ENCODE measurements around the gene RUBCN.
"Not testable (repeated sequence)": the region's sequence is repeated elsewhere in the genome, so short reads cannot be mapped to it uniquely, and the experiment has no call there.

RUBCN gene

DNA sequence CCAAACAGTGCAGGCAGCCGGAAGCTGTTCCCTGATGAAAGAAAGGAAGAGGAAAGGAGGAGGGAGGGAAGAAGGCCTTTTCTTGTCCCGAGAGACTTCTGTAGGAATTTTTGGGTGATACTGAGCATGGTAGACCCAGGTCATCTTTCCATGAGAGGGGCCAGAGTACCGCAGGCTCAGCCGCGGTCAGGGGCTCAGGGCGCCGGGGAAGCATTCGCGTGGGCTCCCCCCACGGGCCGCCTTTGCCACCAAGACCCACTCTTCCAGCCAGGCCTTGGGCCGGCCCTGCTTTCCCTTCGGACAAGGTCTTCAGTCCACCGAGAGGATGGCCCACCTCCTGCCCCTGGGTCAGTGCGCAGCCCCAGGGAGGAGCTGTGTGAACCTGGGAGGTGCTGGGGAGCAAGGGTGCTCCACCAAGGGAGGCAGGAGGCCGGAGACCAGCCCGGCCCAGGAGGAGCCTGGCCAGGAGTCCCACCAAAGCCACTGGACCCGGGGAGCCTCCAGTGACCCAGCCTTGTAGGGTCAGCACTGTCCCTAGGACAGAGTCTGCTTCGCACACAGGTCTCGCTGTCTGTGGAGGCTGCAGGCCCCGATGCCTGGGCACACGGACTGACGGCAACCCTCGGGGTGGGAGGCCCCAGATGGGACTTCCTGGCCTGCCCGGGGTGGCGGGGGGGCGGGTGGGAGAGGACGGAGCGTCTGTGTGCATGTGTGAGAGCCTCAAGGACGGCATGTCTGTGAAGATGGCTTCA lies 79.0 kb downstream of the RUBCN start:
- not testable (repeated sequence) for DNase-seq (ENCODE audit: low read depth)

GRCh38 chr3:197656960-197657359 lies 79.7 kb downstream of the RUBCN start:
- not testable (repeated sequence) for DNase-seq (ENCODE audit: low read depth)

- not testable (repeated sequence) for DNase-seq (ENCODE audit: low read depth)
These were observed 80.6 kb downstream of the RUBCN start for GRCh38 chr3:197656129-197656528.

- not testable (repeated sequence) for DNase-seq (ENCODE audit: low read depth)
These were observed 81.7 kb downstream of the RUBCN start for GRCh38 chr3:197654998-197655330.

DNA sequence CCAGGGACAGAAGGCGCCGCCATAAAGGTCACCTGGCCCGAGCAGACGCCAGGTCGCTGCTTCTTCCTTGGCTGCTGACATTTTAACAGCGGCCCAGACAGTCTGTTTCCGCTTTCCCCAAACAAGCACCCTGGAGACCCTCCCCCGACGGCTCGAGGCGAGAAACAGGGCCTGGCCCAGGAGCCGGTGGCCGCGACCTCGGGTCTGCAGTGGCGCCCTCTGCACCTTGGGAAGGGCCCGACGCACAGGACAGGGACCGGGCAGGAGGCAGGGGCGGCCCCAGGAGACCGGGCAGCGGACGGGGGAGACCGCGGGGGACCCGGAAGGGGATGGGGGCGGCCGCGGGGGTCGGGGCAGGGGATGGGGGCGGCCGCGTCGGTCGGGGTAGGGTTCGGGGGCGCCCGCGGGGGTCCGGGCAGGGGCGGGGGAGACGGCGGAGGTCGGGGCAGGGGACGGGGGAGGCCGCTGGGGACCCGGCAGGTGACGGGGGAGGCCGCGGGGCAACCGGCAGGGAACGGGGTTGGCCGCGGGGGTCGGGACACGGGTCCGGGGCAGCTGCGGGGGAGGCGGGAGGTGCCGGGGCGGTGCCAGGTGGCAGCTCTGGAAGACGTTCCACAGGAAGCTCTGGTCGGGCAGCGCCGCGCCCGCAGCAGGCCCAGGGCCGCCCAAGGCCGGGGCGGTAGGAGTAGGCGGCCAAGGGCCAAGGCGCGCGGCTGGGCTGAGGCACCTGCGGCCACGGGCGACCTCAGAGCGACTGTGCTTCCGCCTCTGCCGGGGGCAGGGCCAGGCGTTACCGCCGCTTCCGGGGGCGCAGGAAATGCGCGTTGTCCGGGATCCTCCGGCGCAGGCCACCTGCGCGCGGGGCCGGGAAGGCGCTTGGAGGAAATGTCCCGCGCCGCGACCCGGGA lies 82.4 kb downstream of the RUBCN start:
- not testable (repeated sequence) for DNase-seq (ENCODE audit: low read depth)

GRCh38 chr3:197652860-197653259 lies 83.8 kb downstream of the RUBCN start:
- DNase-seq (ENCODE audit: low read depth), result not testable (repeated sequence)

GRCh38 chr3:197647649-197648048 lies 89.1 kb downstream of the RUBCN start:
- not testable (repeated sequence) for DNase-seq (ENCODE audit: low read depth)

DNA sequence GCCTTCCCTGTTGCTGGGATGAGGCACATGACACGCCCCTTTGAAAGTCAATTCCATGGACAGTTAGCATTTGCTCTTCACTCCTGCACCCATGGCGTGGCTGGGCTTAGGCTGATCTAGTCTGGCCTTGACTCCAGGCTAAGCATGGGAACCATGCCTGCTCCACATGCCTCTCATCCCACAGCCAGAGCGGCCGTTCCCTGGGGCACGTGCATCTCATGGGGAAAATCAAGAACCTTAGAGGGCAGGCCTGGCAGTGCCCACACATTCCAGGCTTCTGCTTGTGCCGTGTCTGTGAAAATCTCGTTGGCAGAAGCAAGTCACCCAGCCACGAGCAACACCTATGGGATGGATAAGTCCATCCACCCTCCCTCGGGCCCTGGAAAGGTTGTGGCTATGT lies 89.5 kb downstream of the RUBCN start:
- not testable (repeated sequence) for DNase-seq (ENCODE audit: low read depth)

GRCh38 chr3:197646294-197646693 lies 90.4 kb downstream of the RUBCN start:
- not testable (repeated sequence) for DNase-seq (ENCODE audit: low read depth)

GRCh38 chr3:197637556-197637955 lies 99.1 kb downstream of the RUBCN start:
- DNase-seq (ENCODE audit: low read depth), result not testable (repeated sequence)

GRCh38 chr3:197631989-197632388 lies 104.7 kb downstream of the RUBCN start:
- DNase-seq (ENCODE audit: low read depth), result not testable (repeated sequence)

GRCh38 chr3:197630766-197631165 lies 105.9 kb downstream of the RUBCN start:
- not testable (repeated sequence) for DNase-seq (ENCODE audit: low read depth)

GRCh38 chr3:197629286-197629685 lies 107.4 kb downstream of the RUBCN start:
- DNase-seq (ENCODE audit: low read depth), result not testable (repeated sequence)

- peak; percentile 26 for DNase-seq (ENCODE audit: low read depth)
These were observed 108.8 kb downstream of the RUBCN start for GRCh38 chr3:197627772-197628523.

DNA sequence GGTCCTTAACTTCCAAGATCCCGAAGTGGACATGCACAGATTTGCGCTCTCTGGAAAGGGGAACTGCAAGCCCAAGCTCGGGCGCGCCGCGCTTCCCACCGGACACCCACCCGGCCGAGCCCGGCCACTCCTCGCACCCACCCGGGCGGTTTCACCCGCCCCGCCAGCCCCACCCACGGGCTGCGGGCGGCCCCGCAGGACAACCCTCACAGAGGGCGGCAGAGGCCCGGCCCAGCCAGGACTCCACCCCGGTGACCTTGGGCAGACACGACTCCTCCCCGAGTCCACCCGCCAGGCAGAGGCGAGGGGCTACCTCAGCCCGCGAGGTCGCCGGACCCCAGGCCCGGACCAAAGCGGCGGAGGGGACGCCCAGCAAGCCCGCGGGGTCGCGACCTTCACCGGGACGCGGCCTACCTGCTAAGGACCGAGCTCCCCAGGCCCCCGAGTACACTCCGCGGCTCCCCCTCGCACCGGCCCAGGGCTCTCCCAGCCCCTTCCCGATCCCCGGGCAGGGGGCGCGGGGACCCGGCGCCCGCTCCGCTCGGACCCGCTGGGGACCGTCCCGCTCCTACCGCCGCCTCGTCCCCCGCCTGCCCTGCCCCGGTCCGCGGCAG lies 109.4 kb downstream of the RUBCN start:
- DNase-seq (ENCODE audit: low read depth), result not testable (repeated sequence)

DNA sequence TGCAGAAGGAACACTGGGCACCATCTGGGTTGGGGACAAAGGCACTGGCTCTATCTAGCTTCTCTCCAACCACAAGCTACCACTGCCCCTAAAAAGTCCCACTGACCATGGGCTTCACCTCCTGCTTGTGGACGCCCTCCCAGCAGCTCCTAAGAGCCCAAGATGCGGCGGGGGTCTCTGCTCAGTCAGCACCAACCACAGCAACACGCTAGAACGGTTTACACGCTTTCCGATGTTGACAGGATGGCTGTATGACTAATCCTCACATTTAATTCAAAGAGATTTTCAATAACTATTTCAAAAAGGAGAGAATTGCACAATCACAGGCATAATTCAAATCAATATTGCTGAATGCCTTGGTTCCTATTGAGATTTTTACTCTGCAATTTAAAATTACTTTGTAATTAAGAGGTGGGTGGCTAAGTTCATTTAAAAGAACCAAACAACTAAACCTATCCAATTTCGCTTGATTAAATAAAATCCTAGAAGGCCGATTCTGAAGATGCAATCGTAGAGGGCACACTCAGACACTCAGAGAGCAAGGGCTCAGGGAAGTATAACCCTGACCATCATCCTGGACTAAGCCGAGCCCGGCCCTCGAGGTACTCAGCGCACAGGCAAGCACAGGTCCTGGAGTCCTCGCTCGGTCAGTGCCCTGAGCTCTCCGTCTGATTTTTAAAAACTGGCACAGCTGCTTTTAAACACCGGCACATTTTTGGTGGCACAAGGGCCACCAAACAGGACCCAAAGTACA lies 110.1 kb downstream of the RUBCN start:
- not testable (repeated sequence) for DNase-seq (ENCODE audit: low read depth)

GRCh38 chr3:197621478-197621877 lies 115.2 kb downstream of the RUBCN start:
- DNase-seq (ENCODE audit: low read depth), result not testable (repeated sequence)
